ENCODE measurements around the gene PIK3R6.
"Not testable (repeated sequence)": the region's sequence is repeated elsewhere in the genome, so short reads cannot be mapped to it uniquely, and the experiment has no call there.

The PIK3R6 gene

DNA sequence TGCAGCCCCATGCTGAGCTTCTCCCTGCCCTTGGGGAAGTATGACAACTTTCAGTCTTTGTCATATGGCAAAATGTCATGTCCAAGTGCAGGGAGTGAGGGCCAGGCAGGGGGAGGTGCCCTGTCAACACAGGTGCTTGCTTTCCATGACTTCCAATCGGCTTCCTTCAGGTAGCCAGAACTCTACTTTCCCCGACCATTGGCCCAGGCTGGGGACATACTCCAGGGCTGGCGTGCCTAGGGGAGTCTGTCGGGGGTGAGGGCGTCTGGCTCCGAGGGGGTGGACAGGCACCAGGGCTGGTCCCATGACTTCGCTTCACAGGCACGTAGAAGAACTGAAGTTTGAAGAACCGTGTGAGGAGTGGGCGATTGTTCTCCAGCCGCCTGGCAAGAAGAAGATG, 19.8 kb upstream of the PIK3R6 start:
- H3K27ac ChIP-seq: no peak overlapping the region
- no peak for TF ChIP-seq CTCF (conservative IDR thresholded peaks at IDR 0.05)

DNA sequence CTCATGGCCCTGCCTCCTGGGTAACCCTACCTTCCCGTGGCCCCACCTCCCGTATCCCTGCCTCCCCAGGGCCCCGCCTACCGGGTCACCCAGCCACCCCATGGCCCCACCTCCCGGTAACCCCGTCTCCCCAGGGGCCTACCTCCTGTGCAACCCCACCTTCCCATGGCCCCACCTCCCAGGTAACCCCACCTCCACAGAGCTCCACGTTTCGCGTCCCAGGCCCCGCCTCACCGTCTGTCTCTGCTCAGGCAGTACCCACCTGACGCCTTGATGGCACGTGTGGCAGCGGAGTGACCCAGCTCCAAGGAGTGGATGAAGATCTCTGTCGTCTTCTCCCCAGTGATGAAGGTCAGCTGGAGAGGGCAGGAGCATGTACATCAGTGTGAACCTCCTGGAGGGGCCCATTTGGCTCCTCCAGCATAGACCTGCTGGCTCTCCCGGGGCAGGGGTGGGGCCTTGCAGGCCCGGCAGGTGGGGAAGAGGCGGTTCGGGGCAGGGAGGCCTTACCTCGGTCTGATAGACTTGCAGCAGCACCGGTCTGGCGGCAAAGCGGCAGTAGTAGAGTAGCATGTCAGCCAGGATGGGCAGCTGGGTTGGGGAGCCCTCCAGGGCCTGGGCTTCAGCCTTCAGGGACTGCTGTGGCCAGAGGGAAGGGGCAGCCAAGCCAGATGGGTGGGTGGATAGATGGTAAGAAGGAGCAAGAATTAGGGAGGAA, 18.7 kb upstream of the PIK3R6 start:
- H3K27ac ChIP-seq: no peak overlapping the region
- no peak for TF ChIP-seq CTCF (conservative IDR thresholded peaks at IDR 0.05)

GRCh38 chr17:8885163-8885966, 17.9 kb upstream of the PIK3R6 start:
- not testable (repeated sequence) for H3K27ac ChIP-seq

DNA sequence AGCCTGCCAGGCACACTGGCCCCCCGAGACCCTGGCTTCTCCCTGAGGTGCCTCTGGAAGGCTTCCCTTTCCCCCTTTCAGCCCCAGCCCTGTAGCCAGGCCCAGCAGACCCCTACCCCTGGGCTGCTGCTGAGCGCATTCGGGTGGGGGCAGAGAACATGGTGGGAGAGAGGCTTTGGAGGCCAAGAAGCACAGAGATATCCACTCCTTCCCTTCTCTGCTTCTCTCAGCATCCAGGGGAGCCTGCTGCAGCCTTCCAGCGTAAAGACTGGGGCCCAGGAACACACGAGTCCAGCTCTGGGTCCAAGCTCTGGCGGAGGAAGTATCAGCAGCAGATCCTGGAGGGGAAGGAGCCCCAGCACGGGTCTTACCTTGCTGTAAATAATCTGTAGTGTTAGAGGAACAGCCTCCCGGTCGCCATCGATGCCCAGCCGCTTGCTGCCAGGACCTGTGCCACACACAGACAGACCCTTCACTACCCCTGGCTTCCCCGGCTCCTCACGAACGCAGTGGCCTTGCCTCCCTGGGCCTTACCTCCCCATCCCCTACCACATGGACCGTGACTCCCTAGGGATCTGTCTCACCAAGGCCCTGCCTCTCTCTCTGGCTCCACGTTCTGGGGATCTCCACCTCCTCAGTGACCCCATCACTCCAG, 17.0 kb upstream of the PIK3R6 start:
- no peak for TF ChIP-seq CTCF (conservative IDR thresholded peaks at IDR 0.05)

GRCh38 chr17:8883353-8883752, 15.9 kb upstream of the PIK3R6 start:
- no peak for TF ChIP-seq CTCF (conservative IDR thresholded peaks at IDR 0.05)
- H3K27ac ChIP-seq: no peak overlapping the region

More for the DNA sequence above, 17.0 kb upstream of the PIK3R6 start:
- H3K27ac ChIP-seq: no peak overlapping the region

GRCh38 chr17:8881606-8882005, 14.1 kb upstream of the PIK3R6 start:
- no peak overlapping the region for H3K27ac ChIP-seq

GRCh38 chr17:8880466-8880865, 13.0 kb upstream of the PIK3R6 start:
- H3K27ac ChIP-seq: no peak overlapping the region
- TF ChIP-seq CTCF (conservative IDR thresholded peaks at IDR 0.05): no peak

More at GRCh38 chr17:8881606-8882005, 14.1 kb upstream of the PIK3R6 start:
- TF ChIP-seq CTCF (conservative IDR thresholded peaks at IDR 0.05): no peak
